OCI-LY1 (cell line): Measurements from ENCODE around the gene SLC8A1.

Experiments
- H2AFZ ChIP-seq: fragments of 200-600 bp; sonication (generic), shearing (Covaris generic); 2 replicates; pipeline ENCODE4 v1.6.0; 2014; ENCODE audit warnings: antibody characterized with exemption, mild to moderate bottlenecking, low read length
- H3F3A ChIP-seq: fragments of 200-600 bp; sonication (generic), shearing (Covaris generic); 2 replicates; pipeline ENCODE4 v1.6.0; 2014; ENCODE audit warnings: mild to moderate bottlenecking, antibody characterized with exemption, low read length, moderate library complexity; ENCODE audit not compliant: insufficient read depth
- H3K27ac ChIP-seq: fragments of 200-600 bp; sonication (generic); 2 replicates; pipeline ENCODE4 v1.5.1; 2014; ENCODE audit warnings: low read length, mixed run types, mild to moderate bottlenecking, low read depth; ENCODE audit not compliant: poor library complexity, severe bottlenecking
- H3K27me3 ChIP-seq: fragments of 200-600 bp; sonication (generic); 2 replicates; pipeline ENCODE4 v1.6.0; 2014; ENCODE audit warnings: antibody characterized with exemption, mild to moderate bottlenecking, low read length, moderate library complexity; ENCODE audit not compliant: insufficient read depth
- H3K36me3 ChIP-seq: fragments of 200-600 bp; sonication (generic); 2 replicates; pipeline ENCODE4 v1.6.1; 2014; ENCODE audit warnings: mild to moderate bottlenecking, antibody characterized with exemption, low read length, moderate library complexity, mixed read lengths; ENCODE audit not compliant: insufficient read depth
- H3K4me1 ChIP-seq: fragments of 200-600 bp; sonication (generic); 2 replicates; pipeline ENCODE4 v1.5.1; 2014; ENCODE audit warnings: mild to moderate bottlenecking, low read length, moderate library complexity; ENCODE audit not compliant: insufficient read depth, severe bottlenecking
- H3K4me2 ChIP-seq: fragments of 200-600 bp; sonication (generic), shearing (Covaris generic); 2 replicates; pipeline ENCODE4 v1.6.1; 2014; ENCODE audit warnings: low read length
- H3K4me3 ChIP-seq: fragments of 200-600 bp; sonication (generic); 2 replicates; pipeline ENCODE4 v1.5.1; 2014; ENCODE audit warnings: low read length, low read depth, mild to moderate bottlenecking, mixed read lengths; ENCODE audit not compliant: poor library complexity, severe bottlenecking
- H3K79me2 ChIP-seq: fragments of 200-600 bp; shearing (Covaris generic); 2 replicates; pipeline ENCODE4 v1.6.1; 2016; ENCODE audit warnings: mixed run types, low read length, mixed read lengths; ENCODE audit not compliant: insufficient read depth
- H3K9ac ChIP-seq: fragments of 200-600 bp; sonication (generic), shearing (Covaris generic); 2 replicates; pipeline ENCODE4 v1.6.1; 2014; ENCODE audit warnings: mild to moderate bottlenecking, low read length, mixed read lengths
- H3K9me2 ChIP-seq: fragments of 200-600 bp; sonication (generic), shearing (Covaris generic); 2 replicates; pipeline ENCODE4 v1.6.1; 2014; ENCODE audit warnings: low read depth, mild to moderate bottlenecking, low read length, mixed read lengths
- H3K9me3 ChIP-seq: fragments of 200-600 bp; shearing (Covaris generic); 2 replicates; pipeline ENCODE4 v1.6.1; 2014; ENCODE audit warnings: low read length, mixed read lengths
- H4K20me1 ChIP-seq: fragments of 200-600 bp; sonication (generic), shearing (Covaris generic); 2 replicates; pipeline ENCODE4 v1.6.0; 2016; ENCODE audit warnings: mild to moderate bottlenecking, low read length; ENCODE audit not compliant: insufficient read depth
- EZH2 ChIP-seq: fragments of 200-600 bp; sonication (generic), shearing (Covaris generic); IDR thresholded peaks from 2 replicates; pipeline ENCODE4 v1.8.0; 2017; ENCODE audit warnings: borderline replicate concordance, mixed run types, mild to moderate bottlenecking, antibody characterized with exemption, low read length, moderate library complexity, mixed read lengths
- TF ChIP-seq, protein P1 (sequence below): fragments of 200-600 bp; sonication (generic), shearing (Covaris generic); IDR thresholded peaks from 2 replicates; pipeline ENCODE4 v1.5.1; 2017; ENCODE audit warnings: mild to moderate bottlenecking, antibody characterized with exemption, low read length, moderate library complexity, mixed read lengths

The SLC8A1 gene

GRCh38 chr2:40193670-40194026 is 258.2 kb downstream of the SLC8A1 start:
- no peaks in the 10 kb centered on the region for H3K79me2 ChIP-seq
- H3K27me3 ChIP-seq, result no peaks in the 10 kb centered on the region
- no peak overlapping the region for H3K27ac ChIP-seq
- H3F3A ChIP-seq, result no peaks in the 10 kb centered on the region
- H4K20me1 ChIP-seq, result no peaks in the 10 kb centered on the region
- no peaks in the 10 kb centered on the region for H3K36me3 ChIP-seq
- H3K4me3 ChIP-seq, result no peak overlapping the region
- no peak for TF ChIP-seq EZH2
- TF ChIP-seq, protein P1, sequence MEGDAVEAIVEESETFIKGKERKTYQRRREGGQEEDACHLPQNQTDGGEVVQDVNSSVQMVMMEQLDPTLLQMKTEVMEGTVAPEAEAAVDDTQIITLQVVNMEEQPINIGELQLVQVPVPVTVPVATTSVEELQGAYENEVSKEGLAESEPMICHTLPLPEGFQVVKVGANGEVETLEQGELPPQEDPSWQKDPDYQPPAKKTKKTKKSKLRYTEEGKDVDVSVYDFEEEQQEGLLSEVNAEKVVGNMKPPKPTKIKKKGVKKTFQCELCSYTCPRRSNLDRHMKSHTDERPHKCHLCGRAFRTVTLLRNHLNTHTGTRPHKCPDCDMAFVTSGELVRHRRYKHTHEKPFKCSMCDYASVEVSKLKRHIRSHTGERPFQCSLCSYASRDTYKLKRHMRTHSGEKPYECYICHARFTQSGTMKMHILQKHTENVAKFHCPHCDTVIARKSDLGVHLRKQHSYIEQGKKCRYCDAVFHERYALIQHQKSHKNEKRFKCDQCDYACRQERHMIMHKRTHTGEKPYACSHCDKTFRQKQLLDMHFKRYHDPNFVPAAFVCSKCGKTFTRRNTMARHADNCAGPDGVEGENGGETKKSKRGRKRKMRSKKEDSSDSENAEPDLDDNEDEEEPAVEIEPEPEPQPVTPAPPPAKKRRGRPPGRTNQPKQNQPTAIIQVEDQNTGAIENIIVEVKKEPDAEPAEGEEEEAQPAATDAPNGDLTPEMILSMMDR, result no peak
- no peak overlapping the region for H3K9ac ChIP-seq
- H3K4me1 ChIP-seq, result no peaks in the 10 kb centered on the region
- H3K9me2 ChIP-seq, result no peaks in the 10 kb centered on the region
- H3K4me2 ChIP-seq, result no peak overlapping the region
- H3K9me3 ChIP-seq, result no peaks in the 10 kb centered on the region
- H2AFZ ChIP-seq, result no peak overlapping the region

GRCh38 chr2:40192864-40193669 is 258.8 kb downstream of the SLC8A1 start:
- no peak overlapping the region for H3K27ac ChIP-seq
- no peaks in the 10 kb centered on the region for H3K27me3 ChIP-seq
- TF ChIP-seq EZH2, result no peak
- TF ChIP-seq, protein P1, result no peak

DNA sequence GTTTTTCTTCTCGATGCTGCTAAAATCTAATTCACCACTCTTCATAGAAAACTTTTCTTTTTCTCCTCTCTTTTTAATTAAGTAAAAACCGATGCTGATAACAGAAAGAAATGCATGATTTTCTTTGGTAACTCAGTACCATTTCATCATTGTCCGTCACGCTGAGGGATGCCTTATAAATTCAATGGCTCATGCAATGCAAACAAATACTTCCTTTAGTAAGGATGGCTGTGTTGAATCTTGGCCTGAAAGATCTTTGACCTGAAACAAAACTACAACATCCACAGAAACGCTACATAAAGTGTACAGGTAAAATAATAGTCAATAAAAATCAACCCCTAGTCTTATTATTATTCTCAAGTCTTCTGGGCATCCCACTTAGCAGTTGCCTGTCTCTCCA is 261.4 kb downstream of the SLC8A1 start:
- H3K4me2 ChIP-seq, result no peak overlapping the region
- H3K9ac ChIP-seq, result no peak overlapping the region
- H3K36me3 ChIP-seq, result no peaks in the 10 kb centered on the region
- no peak overlapping the region for H3K4me3 ChIP-seq
- no peak for TF ChIP-seq EZH2
- TF ChIP-seq, protein P1, result no peak
- no peaks in the 10 kb centered on the region for H3K79me2 ChIP-seq
- H4K20me1 ChIP-seq, result no peaks in the 10 kb centered on the region
- no peaks in the 10 kb centered on the region for H3K9me2 ChIP-seq
- no peaks in the 10 kb centered on the region for H3K27me3 ChIP-seq
- H3K27ac ChIP-seq, result no peak overlapping the region
- H3F3A ChIP-seq, result no peaks in the 10 kb centered on the region
- no peaks in the 10 kb centered on the region for H3K4me1 ChIP-seq
- H2AFZ ChIP-seq, result no peak overlapping the region
- no peaks in the 10 kb centered on the region for H3K9me3 ChIP-seq

More at GRCh38 chr2:40192864-40193669, 258.8 kb downstream of the SLC8A1 start:
- Histone ChIP-seq H4K20me1 (no peaks in the 10 kb centered on the region), H3K4me2 (no peak overlapping the region), H3K36me3 (no peaks in the 10 kb centered on the region), H3K9ac (no peak overlapping the region), H3K9me2 (no peaks in the 10 kb centered on the region), H3K79me2 (no peaks in the 10 kb centered on the region), H3F3A (no peaks in the 10 kb centered on the region), H2AFZ (no peak overlapping the region), H3K4me3 (no peak overlapping the region), H3K9me3 (no peaks in the 10 kb centered on the region), H3K4me1 (no peaks in the 10 kb centered on the region)
